HEK293 (cell line): Measurements from ENCODE around the gene SLC6A9.
A peak's percentile ranks its signal among the peaks of the same experiment; 100 is the strongest.

Experiments
- CTCF ChIA-PET: fragments of 350-600 bp; formaldehyde crosslinking; extraction: SDS; loops from one replicate; lab custom pipeline; 2021; ENCODE audit warnings: antibody characterized with exemption; lab: Yijun Ruan, JAX
- POLR2A ChIA-PET: fragments of 300-600 bp; formaldehyde crosslinking; extraction: SDS; loops from one replicate; lab custom pipeline; 2020; ENCODE audit warnings: antibody characterized with exemption, inconsistent platforms; lab: Yijun Ruan, JAX
- H3K27ac ChIP-seq: fragments of 200-500 bp; sonication (Bioruptor generic); 2 replicates; pipeline ENCODE4 v1.5.1; 2014; ENCODE audit warnings: low read depth, low read length, control low read depth, inconsistent platforms; ENCODE audit errors: extremely low read depth
- H3K36me3 ChIP-seq, 2 experiments: fragments of 200-500 bp in 1 of 2; sonication (Bioruptor generic) in 1 of 2; 1 replicate in 1 of 2; 2 replicates in 1 of 2; pipeline ENCODE4 v1.5.1; 2014 to 2017; ENCODE audit warnings: inconsistent platforms in 2 of 2, low read length in 2 of 2; ENCODE audit not compliant: control insufficient read depth in 2 of 2, insufficient read depth in 1 of 2
- H3K4me1 ChIP-seq: fragments of 200-500 bp; sonication (Bioruptor generic); 2 replicates; pipeline ENCODE4 v1.5.1; 2014; ENCODE audit warnings: mild to moderate bottlenecking, low read length, inconsistent platforms; ENCODE audit not compliant: control insufficient read depth, insufficient read depth
- H3K4me3 ChIP-seq: 2 replicates; pipeline ENCODE4 v1.5.1; 2011; ENCODE audit warnings: low read depth, mild to moderate bottlenecking, control low read depth, low read length, moderate library complexity
- H3K9me3 ChIP-seq: fragments of 200-500 bp; sonication (Bioruptor generic); 2 replicates; pipeline ENCODE4 v1.5.1; 2014; ENCODE audit warnings: low read depth, low read length, inconsistent platforms; ENCODE audit not compliant: control insufficient read depth, insufficient read depth
- CTCF ChIP-seq: fragments of 450-650 bp; formaldehyde crosslinking; IDR thresholded peaks from 2 replicates; pipeline ENCODE4 v1.5.1; 2016; ENCODE audit warnings: missing biosample characterization, missing genetic modification characterization
- EGR2 ChIP-seq: fragments of 450-650 bp; formaldehyde crosslinking; IDR thresholded peaks from 2 replicates; pipeline ENCODE4 v1.5.1; 2016; ENCODE audit warnings: low read depth, missing biosample characterization, missing genetic modification characterization
- KLF9 ChIP-seq: fragments of 450-650 bp; formaldehyde crosslinking; IDR thresholded peaks from 2 replicates; pipeline ENCODE4 v1.5.1; 2016; ENCODE audit warnings: missing biosample characterization, missing genetic modification characterization, low read depth
- PATZ1 ChIP-seq: fragments of 450-650 bp; formaldehyde crosslinking; IDR thresholded peaks from 2 replicates; pipeline ENCODE4 v1.5.1; 2016; ENCODE audit warnings: missing biosample characterization, missing genetic modification characterization
- RBAK ChIP-seq: fragments of 450-650 bp; formaldehyde crosslinking; IDR thresholded peaks from 2 replicates; pipeline ENCODE4 v1.5.1; 2016; ENCODE audit warnings: missing biosample characterization, missing genetic modification characterization
- ZFHX2 ChIP-seq: fragments of 450-650 bp; formaldehyde crosslinking; conservative IDR thresholded peaks from 2 replicates; pipeline ENCODE4 v1.5.1; 2016; ENCODE audit warnings: missing biosample characterization, missing genetic modification characterization
- ZNF362 ChIP-seq: fragments of 450-650 bp; formaldehyde crosslinking; IDR thresholded peaks from 2 replicates; pipeline ENCODE4 v1.5.1; 2016; ENCODE audit warnings: missing biosample characterization, missing genetic modification characterization
- ZNF391 ChIP-seq: fragments of 450-650 bp; formaldehyde crosslinking; IDR thresholded peaks from 2 replicates; pipeline ENCODE4 v1.5.1; 2016; ENCODE audit warnings: low read depth, missing biosample characterization, missing genetic modification characterization, borderline replicate concordance
- ZNF580 ChIP-seq: fragments of 450-650 bp; formaldehyde crosslinking; IDR thresholded peaks from 2 replicates; pipeline ENCODE4 v1.5.1; 2016; ENCODE audit warnings: missing biosample characterization, missing genetic modification characterization
- ZNF692 ChIP-seq: fragments of 450-650 bp; formaldehyde crosslinking; IDR thresholded peaks from 2 replicates; pipeline ENCODE4 v1.5.1; 2016; ENCODE audit warnings: missing biosample characterization, missing genetic modification characterization
- ZNF776 ChIP-seq: fragments of 450-650 bp; formaldehyde crosslinking; IDR thresholded peaks from 2 replicates; pipeline ENCODE4 v1.5.0; 2017; ENCODE audit warnings: missing biosample characterization, missing genetic modification characterization, borderline replicate concordance
- ZSCAN5A ChIP-seq: fragments of 450-650 bp; formaldehyde crosslinking; IDR thresholded peaks from 2 replicates; pipeline ENCODE4 v1.5.1; 2016; ENCODE audit warnings: missing biosample characterization, missing genetic modification characterization

Gene SLC6A9

GRCh38 chr1:43995984-43996732 is 35.1 kb downstream of the SLC6A9 start:
- no peak overlapping the region for H3K4me3 ChIP-seq
- no peak for TF ChIP-seq KLF9
- TF ChIP-seq RBAK (tag by site-specific recombination): no peak
- no peak for TF ChIP-seq ZSCAN5A (tag by site-specific recombination)
- TF ChIP-seq ZNF776: no peak
- TF ChIP-seq ZNF580 (tag by site-specific recombination): no peak
- TF ChIP-seq ZNF692 (tag by site-specific recombination): no peak
- TF ChIP-seq, all 188 proteins: peak for 0
- no peaks in the 10 kb centered on the region for H3K36me3 ChIP-seq
- no peaks in the 10 kb centered on the region for H3K4me1 ChIP-seq
- CTCF ChIA-PET: interaction anchor here (0.7 to 6.5 kb wide), 5 partner anchors 9 to 51 kb away, joined by 3 to 53 read pairs (median 4); no protein-coding TSS in a partner anchor
- H3K9me3 ChIP-seq: no peaks in the 10 kb centered on the region
- no peak overlapping the region for H3K27ac ChIP-seq
- POLR2A ChIA-PET: no interaction called here

GRCh38 chr1:43994794-43995790 is 36.2 kb downstream of the SLC6A9 start:
- no peaks in the 10 kb centered on the region for H3K36me3 ChIP-seq
- H3K4me1 ChIP-seq: no peaks in the 10 kb centered on the region
- no peak overlapping the region for H3K4me3 ChIP-seq
- TF ChIP-seq CTCF (tag by site-specific recombination) (peak; percentile 63), PATZ1 (tag by site-specific recombination) (peak; percentile 44; the same call in 1 of the 2 replicates), ZFHX2 (peak; percentile 28; the same call in 1 of the 2 replicates), ZNF391 (no peak), EGR2 (peak; percentile 26; the same call in 1 of the 2 replicates), ZNF362 (tag by site-specific recombination) (no peak)
- H3K27ac ChIP-seq: no peak overlapping the region
- ChIA-PET POLR2A (interaction anchor here (0.6 kb wide), 1 partner anchor 361 kb away, joined by 4 read pairs; no protein-coding TSS in a partner anchor), CTCF (interaction anchor here (1.2 to 6.5 kb wide), 4 partner anchors 10 to 53 kb away, joined by 3 to 53 read pairs (median 8); no protein-coding TSS in a partner anchor)
- no peaks in the 10 kb centered on the region for H3K9me3 ChIP-seq
